Measurements from ENCODE around the gene FCHO1. TPM values are rescaled to one million over a fixed set of nuclear protein-coding genes. Genes with fewer than 3 reads are reported as not detected.

The FCHO1 gene
- total RNA-seq, 2 experiments from 2014 or later = 55.0 to 58.1 TPM

- POLR2A ChIA-PET = no interaction called here
- Mint-ChIP-seq H3K4me3 (peak overlapping the region; percentile 80), H3K9me3 (ENCODE audit: insufficient read depth) (no peaks in the 10 kb centered on the region), H3K27me3 (ENCODE audit: low read depth) (no peaks in the 10 kb centered on the region), H3K4me1 (ENCODE audit: low read depth) (peaks cover 40% of the 10 kb centered on the region), H3K27ac (peak overlapping the region; percentile 50), H3K36me3 (ENCODE audit: low read depth) (peaks cover 31% of the 10 kb centered on the region)
- ATAC-seq (no peak), DNase-seq (no peak)
- CTCF ChIA-PET = interaction anchor here (0.7 to 1.5 kb wide), 2 partner anchors 18 to 46 kb away, joined by 3 to 4 read pairs; no protein-coding TSS in a partner anchor
Measured at GRCh38 chr19:17721111-17721628, 30.1 kb upstream of the FCHO1 start.

DNA sequence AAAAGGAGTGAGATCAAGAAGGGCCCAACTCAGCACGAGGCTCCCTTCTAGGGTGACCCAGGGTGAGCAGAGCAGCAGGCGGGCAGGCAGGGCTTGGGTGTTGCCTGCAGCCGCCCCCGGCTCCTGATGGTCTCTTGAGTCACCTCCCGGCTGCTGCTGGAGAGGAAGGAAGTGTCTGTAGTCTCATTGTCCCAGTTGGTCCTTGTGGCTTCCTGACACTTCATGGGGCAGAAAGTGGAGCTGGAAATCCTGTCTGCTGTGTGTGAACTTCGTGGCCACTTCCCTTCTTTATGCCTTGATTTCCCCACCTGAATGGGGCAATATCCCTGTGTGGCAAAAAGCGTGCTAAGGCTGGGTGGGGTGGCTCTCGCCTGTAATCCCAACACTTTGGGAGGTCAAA is 29.5 kb upstream of the FCHO1 start:
- Mint-ChIP-seq H3K36me3 (ENCODE audit: low read depth) (peaks cover 31% of the 10 kb centered on the region), H3K4me3 (peak overlapping the region; percentile 80), H3K27me3 (ENCODE audit: low read depth) (no peaks in the 10 kb centered on the region), H3K9me3 (ENCODE audit: insufficient read depth) (no peaks in the 10 kb centered on the region), H3K4me1 (ENCODE audit: low read depth) (peaks cover 40% of the 10 kb centered on the region), H3K27ac (peak overlapping the region; percentile 50)
- CTCF ChIA-PET = interaction anchor here (1.0 kb wide), 1 partner anchor 129 kb away, joined by 3 read pairs; no protein-coding TSS in a partner anchor
- POLR2A ChIA-PET = no interaction called here
- no peak for DNase-seq
- ATAC-seq = no peak

DNA sequence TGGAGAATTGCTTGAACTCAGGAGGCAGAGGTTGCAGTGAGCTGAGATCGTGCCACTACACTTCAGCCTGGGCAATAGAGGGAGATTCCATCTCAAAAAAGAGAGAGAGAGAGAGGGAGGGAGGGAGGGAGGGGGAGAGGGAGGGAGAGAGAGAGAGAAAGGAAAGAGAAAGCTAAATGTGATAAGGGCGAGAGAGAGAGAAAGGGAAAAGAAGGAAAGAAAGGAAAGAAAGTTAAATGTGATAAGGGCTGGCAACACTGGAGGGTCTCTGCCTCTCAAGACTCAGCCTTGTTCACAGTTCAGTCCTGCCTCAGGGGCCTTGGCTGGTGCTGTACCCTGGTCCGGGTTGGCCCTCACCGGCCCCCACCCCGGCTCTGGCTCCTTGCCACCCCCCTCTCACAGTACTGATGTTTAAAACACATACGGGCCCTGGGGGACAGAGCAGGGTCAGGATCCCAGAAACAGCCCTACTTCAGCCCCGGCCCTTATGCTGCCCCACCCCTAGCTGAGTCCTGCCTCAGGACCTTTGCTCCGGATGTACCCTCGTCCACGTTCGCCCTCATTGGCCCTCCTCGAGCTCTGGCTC is 28.5 kb upstream of the FCHO1 start:
- no peak for ATAC-seq
- no peaks in the 10 kb centered on the region for H3K27me3 Mint-ChIP-seq (ENCODE audit: low read depth)
- peaks cover 35% of the 10 kb centered on the region for H3K36me3 Mint-ChIP-seq (ENCODE audit: low read depth)
- no peaks in the 10 kb centered on the region for H3K9me3 Mint-ChIP-seq (ENCODE audit: insufficient read depth)
- no peak overlapping the region for H3K4me3 Mint-ChIP-seq
- POLR2A ChIA-PET = no interaction called here
- H3K27ac Mint-ChIP-seq = no peak overlapping the region
- DNase-seq = no peak
- CTCF ChIA-PET = interaction anchor here (0.7 to 1.0 kb wide), 2 partner anchors 14 to 129 kb away, joined by 3 read pairs; no protein-coding TSS in a partner anchor
- peaks cover 33% of the 10 kb centered on the region for H3K4me1 Mint-ChIP-seq (ENCODE audit: low read depth)

DNA sequence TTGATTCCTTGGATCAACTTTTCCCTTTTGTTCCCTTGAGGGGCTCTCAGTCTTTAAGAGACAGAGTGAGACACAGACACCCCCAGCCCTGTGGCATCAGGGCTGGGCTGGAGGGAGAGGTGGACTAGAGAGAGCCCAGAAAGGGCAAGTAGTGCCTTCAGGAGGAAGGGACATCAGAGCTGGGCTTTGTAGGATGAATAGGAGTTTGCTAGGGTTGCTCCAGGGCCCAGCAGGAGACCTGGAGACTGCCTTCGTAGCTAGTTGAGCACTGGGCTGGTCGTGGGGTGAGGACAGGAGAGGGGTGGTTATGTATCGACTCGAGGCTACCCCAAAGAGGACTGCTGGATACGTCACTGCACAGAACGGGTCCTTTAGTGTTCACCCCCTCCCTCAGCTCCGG is 26.6 kb upstream of the FCHO1 start:
- ATAC-seq = no peak
- POLR2A ChIA-PET = no interaction called here

GRCh38 chr19:17725422-17726078 is 25.7 kb upstream of the FCHO1 start:
- POLR2A ChIA-PET = no interaction called here
- H3K36me3 Mint-ChIP-seq (ENCODE audit: low read depth) = peaks cover 48% of the 10 kb centered on the region
- no peak for ATAC-seq
- no peak overlapping the region for H3K27ac Mint-ChIP-seq
- H3K27me3 Mint-ChIP-seq (ENCODE audit: low read depth) = no peaks in the 10 kb centered on the region
- CTCF ChIA-PET = interaction anchor here (0.7 to 1.5 kb wide), 5 partner anchors 16 to 212 kb away, joined by 3 to 4 read pairs (median 3); partner anchors contain the start of gene RPL18A
- H3K9me3 Mint-ChIP-seq (ENCODE audit: insufficient read depth) = no peaks in the 10 kb centered on the region
- no peak overlapping the region for H3K4me3 Mint-ChIP-seq
- DNase-seq = no peak
- H3K4me1 Mint-ChIP-seq (ENCODE audit: low read depth) = peaks cover 24% of the 10 kb centered on the region

More for the DNA sequence above, 26.6 kb upstream of the FCHO1 start:
- Mint-ChIP-seq H3K36me3 (ENCODE audit: low read depth) (peaks cover 43% of the 10 kb centered on the region), H3K4me1 (ENCODE audit: low read depth) (peaks cover 24% of the 10 kb centered on the region), H3K27ac (no peak overlapping the region), H3K27me3 (ENCODE audit: low read depth) (no peaks in the 10 kb centered on the region), H3K9me3 (ENCODE audit: insufficient read depth) (no peaks in the 10 kb centered on the region), H3K4me3 (no peak overlapping the region)
- CTCF ChIA-PET = interaction anchor here (1.0 to 1.5 kb wide), 2 partner anchors 39 to 213 kb away, joined by 3 read pairs; no protein-coding TSS in a partner anchor
- no peak for DNase-seq

DNA sequence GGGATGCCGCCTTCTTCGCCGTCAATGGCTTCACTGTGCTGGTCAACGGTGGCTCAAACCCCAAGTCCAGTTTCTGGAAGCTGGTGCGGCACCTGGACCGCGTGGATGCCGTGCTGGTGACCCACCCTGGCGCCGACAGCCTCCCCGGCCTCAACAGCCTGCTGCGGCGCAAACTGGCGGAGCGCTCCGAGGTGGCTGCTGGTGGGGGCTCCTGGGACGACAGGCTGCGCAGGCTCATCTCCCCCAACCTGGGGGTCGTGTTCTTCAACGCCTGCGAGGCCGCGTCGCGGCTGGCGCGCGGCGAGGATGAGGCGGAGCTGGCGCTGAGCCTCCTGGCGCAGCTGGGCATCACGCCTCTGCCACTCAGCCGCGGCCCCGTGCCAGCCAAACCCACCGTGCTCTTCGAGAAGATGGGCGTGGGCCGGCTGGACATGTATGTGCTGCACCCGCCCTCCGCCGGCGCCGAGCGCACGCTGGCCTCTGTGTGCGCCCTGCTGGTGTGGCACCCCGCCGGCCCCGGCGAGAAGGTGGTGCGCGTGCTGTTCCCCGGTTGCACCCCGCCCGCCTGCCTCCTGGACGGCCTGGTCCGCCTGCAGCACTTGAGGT is 25.0 kb upstream of the FCHO1 start:
- H3K4me1 Mint-ChIP-seq (ENCODE audit: low read depth) = peaks cover 24% of the 10 kb centered on the region
- no peaks in the 10 kb centered on the region for H3K9me3 Mint-ChIP-seq (ENCODE audit: insufficient read depth)
- DNase-seq (no peak), ATAC-seq (no peak)
- no peak overlapping the region for H3K4me3 Mint-ChIP-seq
- no peak overlapping the region for H3K27ac Mint-ChIP-seq
- H3K36me3 Mint-ChIP-seq (ENCODE audit: low read depth) = peaks cover 49% of the 10 kb centered on the region
- POLR2A ChIA-PET = no interaction called here
- CTCF ChIA-PET = interaction anchor here (0.7 kb wide), 1 partner anchor 33 kb away, joined by 4 read pairs; no protein-coding TSS in a partner anchor
- H3K27me3 Mint-ChIP-seq (ENCODE audit: low read depth) = no peaks in the 10 kb centered on the region

DNA sequence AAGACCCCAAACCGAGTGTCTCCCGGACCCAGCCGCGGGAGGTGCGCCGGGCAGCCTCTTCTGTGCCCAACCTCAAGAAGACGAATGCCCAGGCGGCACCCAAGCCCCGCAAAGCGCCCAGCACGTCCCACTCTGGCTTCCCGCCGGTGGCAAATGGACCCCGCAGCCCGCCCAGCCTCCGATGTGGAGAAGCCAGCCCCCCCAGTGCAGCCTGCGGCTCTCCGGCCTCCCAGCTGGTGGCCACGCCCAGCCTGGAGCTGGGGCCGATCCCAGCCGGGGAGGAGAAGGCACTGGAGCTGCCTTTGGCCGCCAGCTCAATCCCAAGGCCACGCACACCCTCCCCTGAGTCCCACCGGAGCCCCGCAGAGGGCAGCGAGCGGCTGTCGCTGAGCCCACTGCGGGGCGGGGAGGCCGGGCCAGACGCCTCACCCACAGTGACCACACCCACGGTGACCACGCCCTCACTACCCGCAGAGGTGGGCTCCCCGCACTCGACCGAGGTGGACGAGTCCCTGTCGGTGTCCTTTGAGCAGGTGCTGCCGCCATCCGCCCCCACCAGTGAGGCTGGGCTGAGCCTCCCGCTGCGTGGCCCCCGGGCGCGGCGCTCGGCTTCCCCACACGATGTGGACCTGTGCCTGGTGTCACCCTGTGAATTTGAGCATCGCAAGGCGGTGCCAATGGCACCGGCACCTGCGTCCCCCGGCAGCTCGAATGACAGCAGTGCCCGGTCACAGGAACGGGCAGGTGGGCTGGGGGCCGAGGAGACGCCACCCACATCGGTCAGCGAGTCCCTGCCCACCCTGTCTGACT is 24.1 kb upstream of the FCHO1 start:
- H3K9me3 Mint-ChIP-seq (ENCODE audit: insufficient read depth) = no peaks in the 10 kb centered on the region
- H3K27ac Mint-ChIP-seq = no peak overlapping the region
- POLR2A ChIA-PET = no interaction called here
- DNase-seq (no peak), ATAC-seq (no peak)
- no peaks in the 10 kb centered on the region for H3K27me3 Mint-ChIP-seq (ENCODE audit: low read depth)
- H3K4me3 Mint-ChIP-seq = no peak overlapping the region
- CTCF ChIA-PET = interaction anchor here (0.8 kb wide), 1 partner anchor 27 kb away, joined by 3 read pairs; no protein-coding TSS in a partner anchor
- peaks cover 51% of the 10 kb centered on the region for H3K36me3 Mint-ChIP-seq (ENCODE audit: low read depth)
- H3K4me1 Mint-ChIP-seq (ENCODE audit: low read depth) = peaks cover 17% of the 10 kb centered on the region

DNA sequence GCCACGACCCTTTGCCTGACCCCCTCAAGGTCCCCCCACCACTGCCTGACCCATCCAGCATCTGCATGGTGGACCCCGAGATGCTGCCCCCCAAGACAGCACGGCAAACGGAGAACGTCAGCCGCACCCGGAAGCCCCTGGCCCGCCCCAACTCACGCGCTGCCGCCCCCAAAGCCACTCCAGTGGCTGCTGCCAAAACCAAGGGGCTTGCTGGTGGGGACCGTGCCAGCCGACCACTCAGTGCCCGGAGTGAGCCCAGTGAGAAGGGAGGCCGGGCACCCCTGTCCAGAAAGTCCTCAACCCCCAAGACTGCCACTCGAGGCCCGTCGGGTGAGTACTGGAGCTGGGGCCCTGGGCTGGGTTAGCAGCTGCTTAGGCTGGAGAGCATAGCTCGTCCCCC is 23.4 kb upstream of the FCHO1 start:
- H3K9me3 Mint-ChIP-seq (ENCODE audit: insufficient read depth) = no peaks in the 10 kb centered on the region
- peaks cover 16% of the 10 kb centered on the region for H3K4me1 Mint-ChIP-seq (ENCODE audit: low read depth)
- no peak for DNase-seq
- no peaks in the 10 kb centered on the region for H3K27me3 Mint-ChIP-seq (ENCODE audit: low read depth)
- ChIA-PET POLR2A (no interaction called here), CTCF (interaction anchor here (0.8 kb wide), 1 partner anchor 26 kb away, joined by 3 read pairs; no protein-coding TSS in a partner anchor)
- peaks cover 55% of the 10 kb centered on the region for H3K36me3 Mint-ChIP-seq (ENCODE audit: low read depth)
- no peak for ATAC-seq
- no peak overlapping the region for H3K27ac Mint-ChIP-seq
- no peak overlapping the region for H3K4me3 Mint-ChIP-seq

DNA sequence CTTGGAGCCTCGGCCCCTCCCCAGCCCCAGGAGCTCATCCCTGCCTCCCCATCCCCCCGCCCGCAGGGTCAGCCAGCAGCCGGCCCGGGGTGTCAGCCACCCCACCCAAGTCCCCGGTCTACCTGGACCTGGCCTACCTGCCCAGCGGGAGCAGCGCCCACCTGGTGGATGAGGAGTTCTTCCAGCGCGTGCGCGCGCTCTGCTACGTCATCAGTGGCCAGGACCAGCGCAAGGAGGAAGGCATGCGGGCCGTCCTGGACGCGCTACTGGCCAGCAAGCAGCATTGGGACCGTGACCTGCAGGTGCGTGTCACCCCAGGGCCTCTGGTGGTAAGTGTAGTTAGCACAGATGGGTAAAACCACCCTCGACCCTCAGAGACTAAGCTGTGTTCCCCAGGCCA is 18.1 kb upstream of the FCHO1 start:
- Mint-ChIP-seq H3K27ac (no peak overlapping the region), H3K4me3 (no peak overlapping the region), H3K27me3 (ENCODE audit: low read depth) (no peaks in the 10 kb centered on the region), H3K36me3 (ENCODE audit: low read depth) (peaks cover 56% of the 10 kb centered on the region), H3K4me1 (ENCODE audit: low read depth) (peaks cover 16% of the 10 kb centered on the region), H3K9me3 (ENCODE audit: insufficient read depth) (no peaks in the 10 kb centered on the region)
- no peak for DNase-seq
- CTCF ChIA-PET = no interaction called here
- no peak for ATAC-seq
- POLR2A ChIA-PET = no interaction called here

DNA sequence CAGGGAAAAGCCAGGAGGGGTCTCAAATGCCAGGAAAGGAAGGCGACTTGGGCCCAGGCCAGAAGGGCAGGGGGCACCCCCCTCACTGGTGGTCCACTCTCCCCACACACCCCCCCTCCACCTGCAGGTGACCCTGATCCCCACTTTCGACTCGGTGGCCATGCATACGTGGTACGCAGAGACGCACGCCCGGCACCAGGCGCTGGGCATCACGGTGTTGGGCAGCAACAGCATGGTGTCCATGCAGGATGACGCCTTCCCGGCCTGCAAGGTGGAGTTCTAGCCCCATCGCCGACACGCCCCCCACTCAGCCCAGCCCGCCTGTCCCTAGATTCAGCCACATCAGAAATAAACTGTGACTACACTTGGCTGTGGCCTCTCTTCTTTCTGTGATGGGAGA is 17.1 kb upstream of the FCHO1 start:
- CTCF ChIA-PET = no interaction called here
- Mint-ChIP-seq H3K27me3 (ENCODE audit: low read depth) (no peaks in the 10 kb centered on the region), H3K9me3 (ENCODE audit: insufficient read depth) (no peaks in the 10 kb centered on the region), H3K36me3 (ENCODE audit: low read depth) (peaks cover 54% of the 10 kb centered on the region), H3K4me3 (no peak overlapping the region), H3K27ac (no peak overlapping the region), H3K4me1 (ENCODE audit: low read depth) (peaks cover 16% of the 10 kb centered on the region)
- no peak for ATAC-seq
- POLR2A ChIA-PET = no interaction called here
- no peak for DNase-seq

GRCh38 chr19:17735410-17735809 is 15.9 kb upstream of the FCHO1 start:
- H3K9me3 Mint-ChIP-seq (ENCODE audit: insufficient read depth) = no peaks in the 10 kb centered on the region
- H3K36me3 Mint-ChIP-seq (ENCODE audit: low read depth) = peaks cover 44% of the 10 kb centered on the region
- H3K4me1 Mint-ChIP-seq (ENCODE audit: low read depth) = peaks cover 12% of the 10 kb centered on the region
- no peak overlapping the region for H3K4me3 Mint-ChIP-seq
- ChIA-PET CTCF (no interaction called here), POLR2A (interaction anchor here (0.5 kb wide), 1 partner anchor 151 kb away, joined by 3 read pairs; no protein-coding TSS in a partner anchor)
- no peak for ATAC-seq
- no peak overlapping the region for H3K27ac Mint-ChIP-seq
- no peak for DNase-seq
- no peaks in the 10 kb centered on the region for H3K27me3 Mint-ChIP-seq (ENCODE audit: low read depth)

All from activated CD8-positive, alpha-beta T cell treated with anti-CD3 and anti-CD28 coated beads, Interleukin-2, amount 10 ng/mL, durations not matched to agents 7 days and 5 days (primary cell).